Right ventricle myocardium inferior (tissue), 1 donor: ENCODE measurements around the gene MRPL51. TPM values are rescaled to one million over a fixed set of nuclear protein-coding genes. Genes with fewer than 3 reads are reported as not detected.
A peak's percentile ranks its signal among the peaks of the same experiment; 100 is the strongest.
"Not testable (repeated sequence)": the region's sequence is repeated elsewhere in the genome, so short reads cannot be mapped to it uniquely, and the experiment has no call there.

Experiments
- ATAC-seq: fragments of 200-7000 bp; cut with Tn5 transposase; one replicate; pipeline ENCODE4 v1.9.1; 2020; ENCODE audit warnings: mild to moderate bottlenecking, moderate library complexity
- DNase-seq: peaks from one replicate; pipeline ENCODE4 v3.0.0; 2021; ENCODE audit errors: missing footprints
- intact Hi-C: fragments of 100-400 bp; cut with DNase I; formaldehyde crosslinking; loops from one replicate; pipeline ENCODE4 v1.11.0; 2022
- total RNA-seq: library from RNA; stranded (reverse); fragmentation: NEBNext Ultra II Directional; extraction: Animal tissue kit (Norgen Biotek cat#: 25700); gene quantifications from one replicate; pipeline ENCODE4 v1.2.1, GENCODE V29; 2021
- donor health status: DM: no; HTN: yes; CAD: no; lungs with severe emphysema.

Gene MRPL51
- total RNA-seq, 1 donor from 2014 or later, result 278 TPM

- intact Hi-C loops, ATAC-seq, DNase-seq: not testable (repeated sequence)
These were observed 26.3 kb downstream of the MRPL51 start for GRCh38 chr12:6466751-6467150.

- intact Hi-C loops, result no loop called here
- DNase-seq, result no peak
- no peak for ATAC-seq
These were observed 26.9 kb downstream of the MRPL51 start for GRCh38 chr12:6466184-6466573.

DNA sequence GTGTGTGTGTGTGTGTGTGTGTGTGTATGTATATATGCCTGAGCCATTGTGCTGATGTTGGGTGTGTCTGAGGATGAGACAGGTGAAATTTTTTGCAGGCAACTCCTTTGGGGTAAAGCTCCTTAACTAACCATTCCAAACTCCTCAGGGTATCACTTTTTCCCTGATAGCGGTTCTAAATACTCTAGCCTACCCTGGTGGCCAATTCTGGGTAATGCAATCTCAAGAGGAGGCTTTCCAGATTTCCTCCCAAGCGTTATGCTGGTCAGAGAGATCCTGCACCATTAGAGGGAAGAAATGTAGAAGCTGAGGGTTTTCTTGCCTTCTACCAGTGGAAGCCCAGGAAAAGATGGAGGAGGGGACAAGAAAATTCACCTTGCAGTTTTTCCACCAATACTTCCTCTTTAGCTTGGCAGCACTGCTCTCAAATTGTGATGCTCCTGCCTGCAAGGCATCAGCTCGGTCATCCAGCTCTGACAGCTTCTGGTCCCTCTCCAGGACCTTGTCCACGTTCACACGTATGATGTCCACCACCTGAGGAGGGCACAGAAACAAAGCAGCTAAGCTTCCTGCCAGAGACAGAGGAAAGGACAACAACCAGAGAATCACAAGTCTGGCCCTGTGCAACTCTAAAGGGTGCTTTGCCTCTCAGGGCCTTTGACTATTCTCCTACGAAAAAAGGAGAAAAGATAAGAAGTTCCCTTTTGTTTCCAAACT lies 27.4 kb downstream of the MRPL51 start:
- DNase-seq (no peak), ATAC-seq (no peak)
- intact Hi-C loops, result loop anchor here (1.0 kb wide), 1 partner anchor 42 kb away; no protein-coding TSS in a partner anchor

DNA sequence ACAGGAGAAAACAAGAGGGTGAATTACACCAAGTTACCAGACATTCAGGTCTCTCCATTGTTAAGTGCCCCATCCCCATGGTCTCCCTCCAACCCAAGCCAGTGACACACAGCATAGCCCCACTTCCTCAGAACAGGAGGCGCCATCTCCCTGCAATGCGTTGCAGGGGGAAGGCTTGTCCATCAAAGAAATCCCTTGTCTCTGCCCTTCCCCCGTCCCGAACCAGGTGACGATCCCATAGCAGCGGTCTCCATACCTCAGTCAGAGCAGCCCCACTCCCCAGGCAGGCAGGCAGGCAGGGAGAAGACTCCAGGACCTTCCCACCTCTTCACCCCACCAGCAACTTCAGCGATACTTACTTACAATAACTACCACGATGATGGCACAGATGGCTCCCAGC lies 28.5 kb downstream of the MRPL51 start:
- ATAC-seq, result no peak
- intact Hi-C loops, result no loop called here
- DNase-seq, result no peak

DNA sequence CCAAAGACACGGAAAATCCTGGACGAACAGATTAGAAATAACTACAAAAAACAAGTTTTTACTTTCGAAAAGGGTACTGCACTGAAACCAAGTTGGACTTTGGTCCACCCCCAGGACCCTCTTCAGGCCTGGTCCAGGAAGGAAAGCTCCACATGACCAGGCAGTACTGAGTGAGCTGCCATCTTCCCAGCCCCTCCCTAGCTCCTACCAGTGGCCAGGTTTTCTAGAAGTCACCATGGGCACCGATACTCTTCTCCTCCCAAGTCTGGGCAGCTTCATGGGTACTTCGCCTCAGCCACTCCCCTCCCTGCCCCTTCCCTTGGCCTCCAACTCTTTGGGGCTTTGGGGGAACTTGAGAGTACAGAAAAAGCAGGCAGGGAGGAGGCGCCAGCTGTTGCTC lies 29.2 kb downstream of the MRPL51 start:
- DNase-seq, result no peak
- ATAC-seq, result no peak
- intact Hi-C loops, result no loop called here

- ATAC-seq, result no peak
- no peak for DNase-seq
- intact Hi-C loops, result no loop called here
These were observed 29.8 kb downstream of the MRPL51 start for GRCh38 chr12:6463216-6463615.

DNA sequence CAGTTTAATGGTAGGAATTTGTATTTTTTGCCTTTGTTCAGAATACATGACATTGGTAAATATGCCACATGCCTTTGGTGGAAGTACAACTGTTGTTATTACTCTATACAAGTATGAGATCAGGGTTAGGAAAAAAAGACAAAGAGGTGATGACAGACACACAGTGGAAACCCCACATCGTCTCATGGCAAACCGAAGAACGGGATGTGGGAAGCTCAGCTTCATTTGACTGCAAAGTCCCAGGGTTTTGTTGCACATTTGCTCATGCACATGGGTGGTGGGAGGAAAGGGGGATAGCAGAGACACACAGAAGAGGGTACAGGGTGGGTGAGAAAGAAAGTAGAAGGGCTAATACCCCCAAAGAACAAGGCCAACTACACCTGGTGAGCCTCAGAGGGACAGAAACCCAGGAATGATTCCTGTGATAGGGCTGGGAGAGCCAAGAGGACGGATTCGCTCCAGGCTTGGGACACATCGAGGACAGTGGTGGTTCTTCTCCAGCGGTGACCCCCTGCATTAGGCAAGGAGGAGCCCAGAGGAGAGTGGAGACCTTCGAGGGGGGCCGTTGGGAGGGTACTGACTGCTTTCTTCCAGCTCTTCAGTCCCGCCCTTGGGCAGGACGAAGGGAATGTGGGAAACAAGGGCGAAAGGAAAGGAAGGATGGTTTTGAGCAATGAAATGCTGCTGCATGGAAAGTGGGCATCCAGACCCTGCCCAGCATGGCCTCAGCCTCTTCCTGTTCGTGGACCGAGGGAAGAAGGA lies 30.6 kb downstream of the MRPL51 start:
- no peak for DNase-seq
- no peak for ATAC-seq
- intact Hi-C loops, result no loop called here

- DNase-seq (peak; percentile 86), ATAC-seq (peak; percentile 24)
- intact Hi-C loops, result no loop called here
These were observed 31.4 kb downstream of the MRPL51 start for GRCh38 chr12:6461401-6462233.

DNA sequence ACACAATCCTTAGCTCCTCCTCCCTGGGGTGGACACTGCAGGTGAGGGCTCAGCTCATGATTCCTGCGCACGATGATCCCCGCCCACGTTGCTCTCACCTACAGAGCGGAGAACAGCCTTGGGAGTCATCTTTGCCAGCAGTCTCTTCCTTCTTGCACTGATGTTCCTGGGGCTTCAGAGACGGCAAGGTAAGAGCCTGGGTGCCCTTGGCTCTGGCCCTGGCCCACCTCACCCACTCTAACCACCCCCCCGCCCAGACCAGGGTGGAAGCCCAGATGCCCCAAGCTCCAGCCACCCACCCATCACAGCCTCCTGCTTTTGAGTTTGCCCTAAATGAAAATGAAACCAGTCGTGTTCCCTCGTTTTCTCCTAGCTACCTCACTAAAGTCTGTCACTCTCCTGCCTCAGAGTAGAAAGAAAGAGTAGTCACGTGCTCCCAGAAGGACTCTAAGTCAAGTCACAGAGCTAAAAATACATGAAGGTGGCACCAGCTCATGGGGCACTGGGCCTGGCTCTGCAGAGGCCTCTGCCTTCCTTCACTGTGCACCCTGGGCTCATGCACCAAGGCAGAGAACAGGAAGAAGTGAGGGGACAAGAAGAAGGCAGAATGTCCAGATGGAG lies 32.2 kb downstream of the MRPL51 start:
- no peak for DNase-seq
- ATAC-seq, result peak; percentile 69
- intact Hi-C loops, result no loop called here

DNA sequence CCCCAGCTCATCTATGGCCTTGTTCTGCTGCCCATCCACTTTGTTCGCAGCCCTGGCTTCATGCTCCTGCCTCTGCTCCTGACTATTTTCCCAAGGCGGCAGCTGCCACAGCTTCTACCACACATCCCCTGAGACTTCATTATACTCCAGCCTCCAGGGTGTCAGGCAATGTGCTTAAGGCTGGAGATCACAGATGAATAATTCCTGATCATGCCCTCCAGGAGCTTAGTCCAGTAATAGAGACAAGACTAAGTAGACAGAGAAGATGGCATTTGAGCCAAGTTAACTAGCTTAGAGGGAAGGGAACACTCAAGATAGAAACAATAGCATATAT lies 34.1 kb downstream of the MRPL51 start:
- no peak for DNase-seq
- ATAC-seq, result no peak
- intact Hi-C loops, result no loop called here

DNA sequence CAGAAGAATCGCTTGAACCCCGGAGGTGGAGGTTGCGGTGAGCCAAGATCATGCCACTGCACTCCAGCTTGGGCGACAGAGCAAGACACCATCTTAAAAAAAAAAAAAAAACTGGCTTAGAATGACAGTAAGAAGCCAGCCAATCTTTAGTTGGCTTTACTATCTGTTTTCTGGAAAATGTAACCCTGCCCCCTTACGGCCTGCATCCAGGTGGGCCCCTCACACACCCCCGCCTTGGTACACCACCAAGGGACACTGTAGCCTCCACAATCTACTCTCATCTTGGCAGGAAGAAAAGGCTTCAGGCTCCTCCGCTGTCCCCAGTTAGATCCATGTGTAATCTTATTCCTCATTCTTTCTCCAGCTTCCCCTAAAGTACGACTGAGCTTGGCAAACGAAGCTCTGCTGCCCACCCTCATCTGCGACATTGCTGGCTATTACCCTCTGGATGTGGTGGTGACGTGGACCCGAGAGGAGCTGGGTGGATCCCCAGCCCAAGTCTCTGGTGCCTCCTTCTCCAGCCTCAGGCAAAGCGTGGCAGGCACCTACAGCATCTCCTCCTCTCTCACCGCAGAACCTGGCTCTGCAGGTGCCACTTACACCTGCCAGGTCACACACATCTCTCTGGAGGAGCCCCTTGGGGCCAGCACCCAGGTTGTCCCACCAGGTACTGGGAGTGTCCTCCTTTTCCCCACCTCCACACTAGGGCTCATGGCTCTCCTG lies 34.6 kb downstream of the MRPL51 start:
- intact Hi-C loops, result no loop called here
- DNase-seq (no peak), ATAC-seq (no peak)

DNA sequence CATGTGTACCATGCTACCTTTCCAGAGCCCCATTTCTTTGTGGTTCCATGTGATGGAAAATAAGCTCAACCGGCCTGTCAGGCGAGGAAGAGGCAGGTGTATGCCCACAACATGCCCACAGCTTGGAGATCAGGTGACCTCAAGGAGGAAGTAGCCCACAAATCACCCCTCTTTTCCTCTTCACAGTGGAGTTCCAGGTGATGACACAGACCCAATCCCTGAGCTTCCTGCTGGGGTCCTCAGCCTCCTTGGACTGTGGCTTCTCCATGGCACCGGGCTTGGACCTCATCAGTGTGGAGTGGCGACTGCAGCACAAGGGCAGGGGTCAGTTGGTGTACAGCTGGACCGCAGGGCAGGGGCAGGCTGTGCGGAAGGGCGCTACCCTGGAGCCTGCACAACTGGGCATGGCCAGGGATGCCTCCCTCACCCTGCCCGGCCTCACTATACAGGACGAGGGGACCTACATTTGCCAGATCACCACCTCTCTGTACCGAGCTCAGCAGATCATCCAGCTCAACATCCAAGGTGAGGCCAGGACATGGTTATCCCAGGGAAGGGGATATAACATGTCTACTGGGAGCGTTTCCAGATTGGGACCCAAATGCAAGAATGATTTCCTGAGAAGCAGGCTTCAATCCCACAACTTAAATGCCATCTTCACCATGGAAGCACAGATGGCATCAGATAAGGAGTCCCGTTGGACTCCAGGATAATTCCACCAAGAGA lies 35.7 kb downstream of the MRPL51 start:
- intact Hi-C loops, result no loop called here
- DNase-seq (no peak), ATAC-seq (no peak)

DNA sequence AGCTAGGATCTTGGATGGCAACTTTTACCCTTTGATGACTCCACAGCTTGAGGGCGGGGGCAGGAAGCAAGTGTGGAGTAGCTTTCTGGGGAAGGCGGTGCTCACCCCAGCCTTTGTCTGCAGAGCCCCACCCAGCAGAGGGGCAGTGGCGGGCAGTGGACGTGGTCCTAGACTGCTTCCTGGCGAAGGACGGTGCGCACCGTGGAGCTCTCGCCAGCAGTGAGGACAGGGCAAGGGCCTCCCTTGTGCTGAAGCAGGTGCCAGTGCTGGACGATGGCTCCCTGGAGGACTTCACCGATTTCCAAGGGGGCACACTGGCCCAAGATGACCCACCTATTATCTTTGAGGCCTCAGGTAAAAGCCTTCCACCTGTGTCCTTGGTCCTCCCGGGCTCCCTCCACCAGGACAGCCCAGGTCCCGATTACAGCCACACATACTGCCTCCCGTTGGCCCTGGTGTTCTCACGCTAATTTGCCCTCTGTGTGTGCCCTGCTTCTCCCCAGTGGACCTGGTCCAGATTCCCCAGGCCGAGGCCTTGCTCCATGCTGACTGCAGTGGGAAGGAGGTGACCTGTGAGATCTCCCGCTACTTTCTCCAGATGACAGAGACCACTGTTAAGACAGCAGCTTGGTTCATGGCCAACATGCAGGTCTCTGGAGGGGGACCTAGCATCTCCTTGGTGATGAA lies 40.0 kb downstream of the MRPL51 start:
- ATAC-seq (peak; percentile 2), DNase-seq (peak; percentile 75)
- intact Hi-C loops, result loop anchor here (1.0 to 5.0 kb wide), 3 partner anchors 18 to 116 kb away; partner anchors contain the start of genes GAPDH and VAMP1

DNA sequence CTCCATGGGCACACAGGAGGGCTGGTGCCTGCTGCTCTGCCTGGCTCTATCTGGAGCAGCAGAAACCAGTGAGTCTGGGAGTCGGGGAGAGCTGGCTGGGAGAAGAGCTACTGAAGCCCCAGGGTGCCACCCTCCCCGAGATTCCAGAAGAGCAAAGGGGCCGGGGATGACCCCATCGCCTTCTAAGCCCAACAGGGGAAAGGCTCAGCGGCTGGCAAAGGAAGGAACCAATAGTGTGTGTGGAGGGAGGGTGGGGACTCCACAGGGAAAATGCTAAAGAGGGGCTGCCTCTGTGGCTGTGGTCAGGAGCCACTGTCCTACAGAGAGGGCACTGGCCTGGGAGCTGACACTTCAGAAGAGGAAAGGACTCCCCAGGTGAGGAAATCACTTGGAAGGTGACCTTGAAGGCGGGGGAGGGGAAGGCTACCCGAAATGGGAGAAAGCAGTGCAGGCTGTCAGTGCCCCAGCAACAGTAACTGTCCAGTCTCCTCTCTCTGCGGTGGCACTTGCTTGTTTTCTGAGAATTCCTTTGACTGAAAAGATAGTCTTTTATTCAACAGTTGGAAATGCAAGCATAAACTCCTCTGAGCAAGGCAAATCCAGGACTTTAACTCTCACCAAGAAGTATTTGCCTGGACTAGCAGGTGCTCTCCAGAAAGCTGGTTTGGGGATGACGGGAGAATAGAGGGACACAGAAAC lies 40.7 kb downstream of the MRPL51 start:
- intact Hi-C loops, result loop anchor here (1.0 to 5.0 kb wide), 3 partner anchors 18 to 115 kb away; partner anchors contain the start of genes GAPDH and VAMP1
- ATAC-seq, result peak; percentile 46
- DNase-seq, result no peak

DNA sequence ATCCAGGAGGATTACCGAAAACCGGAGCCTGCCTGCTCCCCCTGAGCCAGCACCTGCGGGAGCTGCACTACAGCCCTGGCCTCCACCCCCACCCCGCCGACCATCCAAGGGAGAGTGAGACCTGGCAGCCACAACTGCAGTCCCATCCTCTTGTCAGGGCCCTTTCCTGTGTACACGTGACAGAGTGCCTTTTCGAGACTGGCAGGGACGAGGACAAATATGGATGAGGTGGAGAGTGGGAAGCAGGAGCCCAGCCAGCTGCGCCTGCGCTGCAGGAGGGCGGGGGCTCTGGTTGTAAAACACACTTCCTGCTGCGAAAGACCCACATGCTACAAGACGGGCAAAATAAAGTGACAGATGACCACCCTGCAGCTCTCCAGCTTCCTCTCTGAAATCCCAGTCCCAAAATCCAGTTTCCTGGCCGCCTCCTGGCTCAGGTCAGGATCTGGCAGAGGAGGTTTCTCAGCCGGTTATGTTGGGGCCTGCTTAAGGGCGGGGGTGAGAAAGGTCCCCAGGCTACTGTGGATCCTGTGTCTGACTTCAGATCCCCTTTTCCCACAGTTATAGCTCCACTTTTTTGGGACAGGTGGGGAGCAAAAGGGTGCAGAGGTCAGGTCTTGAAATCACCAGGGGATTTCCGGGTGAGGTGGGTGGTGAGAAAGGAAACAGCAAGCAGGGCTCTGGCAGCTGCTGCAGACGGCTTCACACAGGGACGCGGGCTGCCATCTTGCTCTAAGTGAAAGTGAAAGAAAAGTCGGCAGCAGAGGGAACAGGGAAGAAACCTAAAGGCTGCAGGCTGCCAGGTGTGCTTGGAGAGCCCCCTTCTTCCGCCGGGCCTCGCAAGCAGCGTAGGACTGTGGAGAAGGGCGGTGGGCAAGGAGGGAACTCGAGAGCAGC lies 41.5 kb downstream of the MRPL51 start, which contains the start of gene TAPBPL:
Gene TAPBPL, plus strand, starts transcription at position 695 of the 897 bp plus-strand sequence. CDS start 207 bp downstream, outside the sequence.
- ATAC-seq, result peak; percentile 95
- intact Hi-C loops, result loop anchor here (1.0 to 5.0 kb wide), 3 partner anchors 19 to 114 kb away; partner anchors contain the start of genes GAPDH and VAMP1

More for the DNA sequence above, 41.5 kb downstream of the MRPL51 start, which contains the start of gene TAPBPL:
- DNase-seq, result peak; percentile 91
